ENCODE results near the gene ESRRG. TPM values are rescaled to one million over a fixed set of nuclear protein-coding genes. Genes with fewer than 3 reads are reported as not detected.

ESRRG gene
- polyA plus RNA-seq, 1 donor from 2014 or later = 3.7 TPM

GRCh38 chr1:216475659-216476276 lies 247.5 kb downstream of the ESRRG start:
- Histone ChIP-seq H3K4me2 (ENCODE audit: low read length) (no peak overlapping the region), H3K9me3 (ENCODE audit: low read length) (peaks cover 9% of the 10 kb centered on the region), H4K20me1 (ENCODE audit: insufficient read depth) (no peaks in the 10 kb centered on the region), H3K9me2 (ENCODE audit: insufficient read depth, low read length) (no peaks in the 10 kb centered on the region), H3K27me3 (ENCODE audit: insufficient read depth, low read depth, low read length) (no peaks in the 10 kb centered on the region), H3K9ac (ENCODE audit: low read length) (no peak overlapping the region), H3K27ac (ENCODE audit: low read length) (no peak overlapping the region), H3K4me3 (ENCODE audit: low read length) (no peak overlapping the region), H3K79me2 (replicated peaks; ENCODE audit: insufficient read depth, low read length) (no peaks in the 10 kb centered on the region), H3F3A (ENCODE audit: insufficient read depth, low read length, poor library complexity, severe bottlenecking) (no peaks in the 10 kb centered on the region), H2AFZ (ENCODE audit: low read depth, low read length) (no peak overlapping the region), H3K36me3 (ENCODE audit: insufficient read depth, low read length) (no peaks in the 10 kb centered on the region)
- TF ChIP-seq TAF1 (IDR thresholded peaks at IDR 0.05; ENCODE audit: low read depth) (no peak), EP300 (conservative IDR thresholded peaks at IDR 0.05; ENCODE audit: poor library complexity, severe bottlenecking) (no peak), MXI1 (conservative IDR thresholded peaks at IDR 0.05; ENCODE audit: poor library complexity, severe bottlenecking) (no peak), SMC3 (conservative IDR thresholded peaks at IDR 0.05; ENCODE audit: poor library complexity) (no peak), RAD21 (conservative IDR thresholded peaks at IDR 0.05) (no peak), REST (IDR thresholded peaks at IDR 0.05; ENCODE audit: borderline replicate concordance) (no peak), POLR2AphosphoS5 (IDR thresholded peaks at IDR 0.05) (no peak), CTCF (IDR thresholded peaks at IDR 0.05; ENCODE audit: poor library complexity, severe bottlenecking) (no peak), EZH2 (IDR thresholded peaks at IDR 0.05; ENCODE audit: borderline replicate concordance, insufficient read depth, low read length, poor library complexity, severe bottlenecking) (no peak)

- Histone ChIP-seq H3K36me3 (ENCODE audit: insufficient read depth, low read length) (no peaks in the 10 kb centered on the region), H4K20me1 (ENCODE audit: insufficient read depth) (no peaks in the 10 kb centered on the region), H3K4me2 (ENCODE audit: low read length) (no peak overlapping the region), H3K9ac (ENCODE audit: low read length) (no peak overlapping the region), H3K27me3 (ENCODE audit: insufficient read depth, low read depth, low read length) (no peaks in the 10 kb centered on the region), H3K9me2 (ENCODE audit: insufficient read depth, low read length) (no peaks in the 10 kb centered on the region), H3K9me3 (ENCODE audit: low read length) (no peaks in the 10 kb centered on the region), H3K79me2 (replicated peaks; ENCODE audit: insufficient read depth, low read length) (no peaks in the 10 kb centered on the region), H3K27ac (ENCODE audit: low read length) (no peak overlapping the region), H2AFZ (ENCODE audit: low read depth, low read length) (no peak overlapping the region), H3F3A (ENCODE audit: insufficient read depth, low read length, poor library complexity, severe bottlenecking) (no peaks in the 10 kb centered on the region), H3K4me3 (ENCODE audit: low read length) (no peak overlapping the region)
- TF ChIP-seq EP300 (conservative IDR thresholded peaks at IDR 0.05; ENCODE audit: poor library complexity, severe bottlenecking) (no peak), MXI1 (conservative IDR thresholded peaks at IDR 0.05; ENCODE audit: poor library complexity, severe bottlenecking) (no peak), TAF1 (IDR thresholded peaks at IDR 0.05; ENCODE audit: low read depth) (no peak), CTCF (IDR thresholded peaks at IDR 0.05; ENCODE audit: poor library complexity, severe bottlenecking) (no peak), REST (IDR thresholded peaks at IDR 0.05; ENCODE audit: borderline replicate concordance) (no peak), SMC3 (conservative IDR thresholded peaks at IDR 0.05; ENCODE audit: poor library complexity) (no peak), RAD21 (conservative IDR thresholded peaks at IDR 0.05) (no peak), POLR2AphosphoS5 (IDR thresholded peaks at IDR 0.05) (no peak), EZH2 (IDR thresholded peaks at IDR 0.05; ENCODE audit: borderline replicate concordance, insufficient read depth, low read length, poor library complexity, severe bottlenecking) (no peak)
These were observed 256.9 kb downstream of the ESRRG start for GRCh38 chr1:216466162-216466801.
